ENCODE data around the gene TAS2R19. TPM values are rescaled to one million over a fixed set of nuclear protein-coding genes. Genes with fewer than 3 reads are reported as not detected.
"Not testable (repeated sequence)": the region's sequence is repeated elsewhere in the genome, so short reads cannot be mapped to it uniquely, and the experiment has no call there.

Gene TAS2R19
- total RNA-seq, 1 donor from 2014 or later, result 3.4 TPM

GRCh38 chr12:11039171-11039570 lies 16.8 kb upstream of the TAS2R19 start:
- no peak for DNase-seq (ENCODE audit: low spot score)
- Mint-ChIP-seq H3K27me3 (ENCODE audit: unreplicated experiment) (peaks cover 2% of the 10 kb centered on the region), H3K9me3 (ENCODE audit: unreplicated experiment) (no peaks in the 10 kb centered on the region), H3K4me1 (ENCODE audit: unreplicated experiment) (no peaks in the 10 kb centered on the region), H3K4me3 (ENCODE audit: unreplicated experiment) (no peak overlapping the region), H3K27ac (ENCODE audit: unreplicated experiment) (no peak overlapping the region), H3K36me3 (ENCODE audit: low read depth, unreplicated experiment) (peaks cover 6% of the 10 kb centered on the region)
- TF ChIP-seq, protein P1, sequence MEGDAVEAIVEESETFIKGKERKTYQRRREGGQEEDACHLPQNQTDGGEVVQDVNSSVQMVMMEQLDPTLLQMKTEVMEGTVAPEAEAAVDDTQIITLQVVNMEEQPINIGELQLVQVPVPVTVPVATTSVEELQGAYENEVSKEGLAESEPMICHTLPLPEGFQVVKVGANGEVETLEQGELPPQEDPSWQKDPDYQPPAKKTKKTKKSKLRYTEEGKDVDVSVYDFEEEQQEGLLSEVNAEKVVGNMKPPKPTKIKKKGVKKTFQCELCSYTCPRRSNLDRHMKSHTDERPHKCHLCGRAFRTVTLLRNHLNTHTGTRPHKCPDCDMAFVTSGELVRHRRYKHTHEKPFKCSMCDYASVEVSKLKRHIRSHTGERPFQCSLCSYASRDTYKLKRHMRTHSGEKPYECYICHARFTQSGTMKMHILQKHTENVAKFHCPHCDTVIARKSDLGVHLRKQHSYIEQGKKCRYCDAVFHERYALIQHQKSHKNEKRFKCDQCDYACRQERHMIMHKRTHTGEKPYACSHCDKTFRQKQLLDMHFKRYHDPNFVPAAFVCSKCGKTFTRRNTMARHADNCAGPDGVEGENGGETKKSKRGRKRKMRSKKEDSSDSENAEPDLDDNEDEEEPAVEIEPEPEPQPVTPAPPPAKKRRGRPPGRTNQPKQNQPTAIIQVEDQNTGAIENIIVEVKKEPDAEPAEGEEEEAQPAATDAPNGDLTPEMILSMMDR (IDR thresholded peaks at IDR 0.05; ENCODE audit: unreplicated experiment), result no peak

GRCh38 chr12:11033959-11034358 lies 11.5 kb upstream of the TAS2R19 start:
- H3K36me3 Mint-ChIP-seq (ENCODE audit: low read depth, unreplicated experiment); DNase-seq (ENCODE audit: low spot score); H3K9me3 Mint-ChIP-seq (ENCODE audit: unreplicated experiment); H3K27ac Mint-ChIP-seq (ENCODE audit: unreplicated experiment); H3K27me3 Mint-ChIP-seq (ENCODE audit: unreplicated experiment); H3K4me3 Mint-ChIP-seq (ENCODE audit: unreplicated experiment); H3K4me1 Mint-ChIP-seq (ENCODE audit: unreplicated experiment): not testable (repeated sequence)

- Mint-ChIP-seq H3K9me3 (ENCODE audit: unreplicated experiment) (no peaks in the 10 kb centered on the region), H3K4me1 (ENCODE audit: unreplicated experiment) (no peaks in the 10 kb centered on the region), H3K27ac (ENCODE audit: unreplicated experiment) (no peak within 1 kb of the TSS), H3K36me3 (ENCODE audit: low read depth, unreplicated experiment) (peaks cover 5% of the 10 kb centered on the region), H3K4me3 (ENCODE audit: unreplicated experiment) (no peak within 1 kb of the TSS), H3K27me3 (ENCODE audit: unreplicated experiment) (peaks cover 2% of the 10 kb centered on the region)
- TF ChIP-seq, protein P1 (IDR thresholded peaks at IDR 0.05; ENCODE audit: unreplicated experiment), result no peak
- no peak for DNase-seq (ENCODE audit: low spot score)
Measured at GRCh38 chr12:11031307-11031706, 8.9 kb upstream of the TAS2R19 start, which contains the start of gene TAS2R31. Gene TAS2R31 (minus strand): TSS chr12:11031407. CDS start chr12:11031335, 72 bp downstream.

- DNase-seq (ENCODE audit: low spot score), result peak; percentile 26
Measured at GRCh38 chr12:11026118-11026517, 3.7 kb upstream of the TAS2R19 start.

GRCh38 chr12:11023387-11023786 lies 967 bp upstream of the TAS2R19 start:
- TF ChIP-seq, protein P1 (IDR thresholded peaks at IDR 0.05; ENCODE audit: unreplicated experiment), result no peak
- H3K4me3 Mint-ChIP-seq (ENCODE audit: unreplicated experiment), result no peak overlapping the region
- H3K36me3 Mint-ChIP-seq (ENCODE audit: low read depth, unreplicated experiment), result peaks cover 8% of the 10 kb centered on the region
- no peak overlapping the region for H3K27ac Mint-ChIP-seq (ENCODE audit: unreplicated experiment)
- no peaks in the 10 kb centered on the region for H3K9me3 Mint-ChIP-seq (ENCODE audit: unreplicated experiment)
- H3K4me1 Mint-ChIP-seq (ENCODE audit: unreplicated experiment), result no peaks in the 10 kb centered on the region
- no peak for DNase-seq (ENCODE audit: low spot score)
- peaks cover 2% of the 10 kb centered on the region for H3K27me3 Mint-ChIP-seq (ENCODE audit: unreplicated experiment)

More at GRCh38 chr12:11026118-11026517, 3.7 kb upstream of the TAS2R19 start:
- H3K4me3 Mint-ChIP-seq (ENCODE audit: unreplicated experiment), result no peak overlapping the region
- TF ChIP-seq, protein P1 (IDR thresholded peaks at IDR 0.05; ENCODE audit: unreplicated experiment), result no peak
- H3K36me3 Mint-ChIP-seq (ENCODE audit: low read depth, unreplicated experiment), result peaks cover 8% of the 10 kb centered on the region
- no peaks in the 10 kb centered on the region for H3K27me3 Mint-ChIP-seq (ENCODE audit: unreplicated experiment)
- no peaks in the 10 kb centered on the region for H3K4me1 Mint-ChIP-seq (ENCODE audit: unreplicated experiment)
- no peak overlapping the region for H3K27ac Mint-ChIP-seq (ENCODE audit: unreplicated experiment)
- H3K9me3 Mint-ChIP-seq (ENCODE audit: unreplicated experiment), result no peaks in the 10 kb centered on the region

Measured in endothelial cell (in vitro differentiated cells).